HCEC 1CT (cell line): ENCODE data around the gene SPATS2.

ENCODE experiments used
- DNase-seq: peaks from one replicate; pipeline ENCODE4 v3.0.0-alpha.2; 2017

SPATS2 gene

GRCh38 chr12:49560695-49561094 lies 193.4 kb downstream of the SPATS2 start:
- DNase-seq = no peak

- no peak for DNase-seq
These were observed 195.0 kb downstream of the SPATS2 start for GRCh38 chr12:49562233-49562632.

GRCh38 chr12:49562831-49563230 lies 195.6 kb downstream of the SPATS2 start:
- no peak for DNase-seq

- DNase-seq = no peak
These were observed 196.9 kb downstream of the SPATS2 start for GRCh38 chr12:49563951-49564685.

GRCh38 chr12:49564686-49565405 lies 197.6 kb downstream of the SPATS2 start:
- no peak for DNase-seq

GRCh38 chr12:49565406-49566265 lies 198.4 kb downstream of the SPATS2 start:
- DNase-seq = no peak

GRCh38 chr12:49566361-49566760 lies 199.1 kb downstream of the SPATS2 start:
- DNase-seq = no peak

GRCh38 chr12:49567302-49567610 lies 200.0 kb downstream of the SPATS2 start:
- DNase-seq = no peak

- peak; percentile 90 for DNase-seq
These were observed 200.6 kb downstream of the SPATS2 start, which contains the start of gene MCRS1 for GRCh38 chr12:49567611-49568441. Gene MCRS1, minus strand, starts transcription at chr12:49568142. Its CDS starts 1,411 bp downstream, at chr12:49566731.

- DNase-seq = peak; percentile 2
These were observed 201.3 kb downstream of the SPATS2 start for GRCh38 chr12:49568442-49569162.
